CD14-positive monocyte (primary cell): ENCODE results near the gene MACROD1. TPM values are rescaled to one million over a fixed set of nuclear protein-coding genes. Genes with fewer than 3 reads are reported as not detected.

Experiments
- DNase-seq, 3 donors: peaks; one replicate each; pipeline ENCODE4 v3.0.0-alpha.2; 2011 to 2022
- H2AFZ ChIP-seq: 2 replicates; pipeline ENCODE4 v1.6.0; 2012; ENCODE audit warnings: mild to moderate bottlenecking, low read depth, low read length, inconsistent platforms; ENCODE audit not compliant: insufficient read depth, poor library complexity, severe bottlenecking
- H3K27ac ChIP-seq, 2 donors: 1 replicate in 1 of 2; 2 replicates in 1 of 2; pipeline ENCODE4 v1.5.1; 2012 to 2013; ENCODE audit warnings: low read length in 2 of 2, control low read depth in 1 of 2, inconsistent platforms in 1 of 2, low read depth in 1 of 2, mild to moderate bottlenecking in 1 of 2
- H3K27me3 ChIP-seq, 2 donors: one replicate each; pipeline versions ENCODE4 v1.6.0 to v1.6.1; 2011 to 2013; ENCODE audit warnings: low read length in 2 of 2; ENCODE audit not compliant: control insufficient read depth in 2 of 2, insufficient read depth in 2 of 2
- H3K36me3 ChIP-seq, 2 donors: replicated peaks in 1 of 2; 1 replicate in 1 of 2; 2 replicates in 1 of 2; pipeline versions ENCODE4 v1.5.1 to v1.6.1; 2012 to 2013; ENCODE audit warnings: low read length in 2 of 2, control low read depth in 1 of 2, inconsistent platforms in 1 of 2, mild to moderate bottlenecking in 1 of 2; ENCODE audit not compliant: insufficient read depth in 2 of 2, control insufficient read depth in 1 of 2
- H3K4me1 ChIP-seq, 2 donors: 1 replicate in 1 of 2; 2 replicates in 1 of 2; pipeline versions ENCODE4 v1.5.1 to v1.6.1; 2012 to 2013; ENCODE audit warnings: low read length in 2 of 2, control low read depth in 1 of 2, inconsistent platforms in 1 of 2, mild to moderate bottlenecking in 1 of 2, moderate library complexity in 1 of 2; ENCODE audit not compliant: insufficient read depth in 2 of 2, control insufficient read depth in 1 of 2
- H3K4me2 ChIP-seq: replicated peaks from 2 replicates; pipeline ENCODE3; 2012; ENCODE audit warnings: low read length, moderate library complexity, mild to moderate bottlenecking; ENCODE audit not compliant: poor library complexity, severe bottlenecking; ENCODE audit errors: extremely low read depth
- H3K4me3 ChIP-seq, 3 experiments: fragments of 200-600 bp in 1 of 3; sonication (generic) in 1 of 3; replicated peaks in 1 of 3; 1 replicate in 2 of 3; 2 replicates in 1 of 3; pipeline ENCODE4 v1.5.1; 2011 to 2013; ENCODE audit warnings: low read length in 3 of 3, mild to moderate bottlenecking in 3 of 3, control low read depth in 2 of 3, low read depth in 2 of 3, inconsistent platforms in 1 of 3, moderate library complexity in 1 of 3
- H3K79me2 ChIP-seq: 2 replicates; pipeline ENCODE4 v1.6.0; 2012; ENCODE audit warnings: mild to moderate bottlenecking, control low read depth, inconsistent platforms, low read length, moderate library complexity; ENCODE audit not compliant: insufficient read depth
- H3K9ac ChIP-seq: 2 replicates; pipeline ENCODE4 v1.6.0; 2017; ENCODE audit warnings: low read length, mild to moderate bottlenecking; ENCODE audit not compliant: insufficient read depth, poor library complexity, severe bottlenecking
- H3K9me3 ChIP-seq, 2 donors: replicated peaks in 1 of 2; 1 replicate in 1 of 2; 2 replicates in 1 of 2; pipeline versions ENCODE4 v1.5.1 to v1.6.1; 2012 to 2013; ENCODE audit warnings: low read length in 2 of 2, control low read depth in 1 of 2; ENCODE audit not compliant: control insufficient read depth in 1 of 2, insufficient read depth in 1 of 2
- H4K20me1 ChIP-seq: 2 replicates; pipeline ENCODE4 v1.6.0; 2012; ENCODE audit warnings: mild to moderate bottlenecking, low read length, control low read depth, moderate library complexity; ENCODE audit not compliant: insufficient read depth
- H3K27ac Mint-ChIP-seq, 7 donors: one replicate each; pipeline ENCODE4 v1.8.0; 2020; ENCODE audit warnings: mild to moderate bottlenecking in 7 of 7, mixed read lengths in 7 of 7, moderate library complexity in 6 of 7, inconsistent platforms in 2 of 7
- H3K27me3 Mint-ChIP-seq, 3 donors: one replicate each; pipeline ENCODE4 v1.8.0; 2021 to 2022; ENCODE audit warnings: low read depth in 3 of 3, mild to moderate bottlenecking in 3 of 3, mixed read lengths in 3 of 3, moderate library complexity in 3 of 3, inconsistent platforms in 1 of 3
- H3K36me3 Mint-ChIP-seq, 2 donors: one replicate each; pipeline ENCODE4 v1.8.0; 2020; ENCODE audit warnings: mixed read lengths in 2 of 2, inconsistent platforms in 1 of 2, mild to moderate bottlenecking in 1 of 2
- H3K4me1 Mint-ChIP-seq: one replicate; pipeline ENCODE4 v1.8.0; 2020; ENCODE audit warnings: mild to moderate bottlenecking, mixed read lengths
- H3K4me3 Mint-ChIP-seq, 2 donors: one replicate each; pipeline ENCODE4 v1.8.0; 2020; ENCODE audit warnings: mild to moderate bottlenecking in 2 of 2, mixed read lengths in 2 of 2, moderate library complexity in 1 of 2
- H3K9me3 Mint-ChIP-seq, 7 donors: one replicate each; pipeline ENCODE4 v1.8.0; 2020 to 2022; ENCODE audit warnings: mixed read lengths in 7 of 7, mild to moderate bottlenecking in 6 of 7, moderate library complexity in 6 of 7, inconsistent platforms in 2 of 7
- CTCF ChIP-seq: fragments of 200-600 bp; IDR thresholded peaks from one replicate; pipeline ENCODE4 v1.8.0; 2022; ENCODE audit warnings: antibody characterized with exemption, mild to moderate bottlenecking
- WGBS: methylation state at CpG from one replicate; pipeline ENCODE4 v1.1.5; 2013; ENCODE audit warnings: missing lambda C conversion rate; ENCODE audit not compliant: insufficient coverage; 5-methylcytosine and 5-hydroxymethylcytosine counted together
- intact Hi-C, 2 donors: fragments of 100-400 bp; cut with micrococcal nuclease; formaldehyde crosslinking; loops; one replicate each; pipeline versions ENCODE4 v1.15.0 to v1.15.1; 2023
- polyA plus RNA-seq, 3 donors: library from polyadenylated mRNA; depleted of rRNA in 1 of 3; unstranded in 2 of 3; stranded (reverse) in 1 of 3; fragments of 300-500 nt in 2 of 3; fragments of >200 nt in 1 of 3; fragmentation: Illumina TruSeq in 2 of 3; gene quantifications; 1 replicate in 2 of 3; 2 replicates in 1 of 3; pipeline ENCODE4 v1.2.3, GENCODE V29; 2012 to 2021

MACROD1 gene
- polyA plus RNA-seq, 3 donors = 1.5 to 2.4 (median 2.2) TPM

DNA sequence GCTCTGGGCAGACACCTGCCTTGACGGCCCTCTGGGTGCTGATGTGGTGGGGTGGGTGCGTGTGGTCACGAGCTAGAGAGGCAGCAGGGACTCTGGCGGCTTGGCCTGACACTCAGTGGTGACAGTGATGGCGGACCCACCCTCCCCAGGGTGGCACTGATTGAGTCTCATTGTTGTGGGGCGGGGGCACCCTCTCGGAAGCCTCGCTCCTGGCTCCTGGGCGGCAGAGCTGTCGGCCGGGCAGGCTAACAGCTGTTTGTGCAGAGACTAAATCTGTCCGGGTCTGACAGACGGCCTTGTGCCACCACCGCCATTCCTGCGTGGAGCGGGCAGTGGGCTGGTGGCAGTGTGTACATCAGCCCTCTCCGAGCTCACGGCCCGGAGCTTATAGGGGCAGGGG, 114.6 kb downstream of the MACROD1 start:
- intact Hi-C loops = no loop called here
- no peak overlapping the region for H3K27ac ChIP-seq
- no peaks in the 10 kb centered on the region for H4K20me1 ChIP-seq
- 95% methylated on average over 18 of the region's 19 CpGs for WGBS
- H3K9me3 ChIP-seq = no peaks in the 10 kb centered on the region
- no peaks in the 10 kb centered on the region for H3K79me2 ChIP-seq
- peaks cover 14 to 16% of the 10 kb centered on the region in 2 donors for H3K4me1 ChIP-seq
- no peaks in the 10 kb centered on the region for H3K36me3 Mint-ChIP-seq
- H2AFZ ChIP-seq = no peak overlapping the region
- no peak overlapping the region for H3K4me3 ChIP-seq
- H3K27ac Mint-ChIP-seq = no peak overlapping the region
- H3K4me3 Mint-ChIP-seq = no peak overlapping the region
- H3K36me3 ChIP-seq = no peaks in the 10 kb centered on the region
- TF ChIP-seq CTCF = no peak
- DNase-seq = no peak
- peaks cover 0 to 3% (median 0%) of the 10 kb centered on the region in 3 donors for H3K27me3 Mint-ChIP-seq
- H3K4me1 Mint-ChIP-seq = peaks cover 7% of the 10 kb centered on the region
- H3K27me3 ChIP-seq = no peaks in the 10 kb centered on the region
- no peak overlapping the region for H3K9ac ChIP-seq
- H3K4me2 ChIP-seq = no peak overlapping the region
- H3K9me3 Mint-ChIP-seq = no peaks in the 10 kb centered on the region

- no peaks in the 10 kb centered on the region for H3K27me3 ChIP-seq
- H3K9ac ChIP-seq = no peak overlapping the region
- no peak overlapping the region for H3K4me3 ChIP-seq
- intact Hi-C loops = no loop called here
- WGBS = 95% methylated on average over 6 of the region's 8 CpGs
- no peaks in the 10 kb centered on the region for H3K9me3 Mint-ChIP-seq
- H3K4me1 ChIP-seq = peaks cover 14 to 16% of the 10 kb centered on the region in 2 donors
- peaks cover 0 to 3% (median 1%) of the 10 kb centered on the region in 3 donors for H3K27me3 Mint-ChIP-seq
- no peaks in the 10 kb centered on the region for H3K79me2 ChIP-seq
- no peak for TF ChIP-seq CTCF
- H3K27ac Mint-ChIP-seq = no peak overlapping the region
- no peak overlapping the region for H3K4me3 Mint-ChIP-seq
- H3K4me1 Mint-ChIP-seq = peaks cover 10% of the 10 kb centered on the region
- H3K36me3 ChIP-seq = no peaks in the 10 kb centered on the region
- no peaks in the 10 kb centered on the region for H3K36me3 Mint-ChIP-seq
- H4K20me1 ChIP-seq = no peaks in the 10 kb centered on the region
- no peak overlapping the region for H3K27ac ChIP-seq
- no peak overlapping the region for H2AFZ ChIP-seq
- H3K4me2 ChIP-seq = no peak overlapping the region
- no peak for DNase-seq
- H3K9me3 ChIP-seq = no peaks in the 10 kb centered on the region
Measured at GRCh38 chr11:64049509-64049908, 116.4 kb downstream of the MACROD1 start.
